Caco-2 (cell line): ENCODE data around the gene TAP1. TPM values are rescaled to one million over a fixed set of nuclear protein-coding genes. Genes with fewer than 3 reads are reported as not detected.
A peak's percentile ranks its signal among the peaks of the same experiment; 100 is the strongest.

Experiments used
- BruUV-seq: library from RNA; stranded (reverse); fragments of 400-500 nt; replicated peaks from 2 replicates; lab custom pipeline; 2021; lab: Mats Ljungman, UMichigan
- CTCF ChIA-PET: fragments of 300-600 bp; sonication (Branson Sonifier 250); formaldehyde crosslinking; loops from one replicate; lab custom pipeline; 2022; ENCODE audit warnings: antibody characterized with exemption; lab: Charles Lee
- POLR2A ChIA-PET: fragments of 300-600 bp; sonication (Branson Sonifier 250); formaldehyde crosslinking; loops from one replicate; lab custom pipeline; 2022; ENCODE audit warnings: antibody characterized with exemption; lab: Charles Lee
- DNase-seq, 2 experiments: peaks; one replicate each; pipeline versions ENCODE4 v3.0.0 to v3.0.0-alpha.2; 2020 to 2022
- H3K27me3 ChIP-seq: replicated peaks from 2 replicates; pipeline ENCODE4 v1.6.0; 2011; ENCODE audit warnings: low read length; ENCODE audit not compliant: control insufficient read depth, insufficient read depth
- H3K36me3 ChIP-seq: 2 replicates; pipeline ENCODE4 v1.5.1; 2011; ENCODE audit warnings: low read length; ENCODE audit not compliant: control insufficient read depth, insufficient read depth
- H3K4me1 ChIP-seq: fragments of 250-450 bp; sonication (Bioruptor Pico); 2 replicates; pipeline ENCODE4 v1.5.1; 2020; ENCODE audit warnings: mild to moderate bottlenecking
- H3K4me3 ChIP-seq: 2 replicates; pipeline ENCODE4 v1.5.1; 2011; ENCODE audit warnings: low read depth, mild to moderate bottlenecking, control low read depth, low read length
- H3K9me3 ChIP-seq: fragments of 250-450 bp; sonication (Bioruptor Pico); 2 replicates; pipeline ENCODE4 v1.5.1; 2020; ENCODE audit warnings: mild to moderate bottlenecking, moderate library complexity
- H3K27ac Mint-ChIP-seq: one replicate; pipeline ENCODE4 v1.8.0; 2022; ENCODE audit warnings: mixed read lengths; ENCODE audit not compliant: unreplicated experiment
- H3K27me3 Mint-ChIP-seq: one replicate; pipeline ENCODE4 v1.8.0; 2022; ENCODE audit warnings: mixed read lengths; ENCODE audit not compliant: insufficient read depth, unreplicated experiment
- H3K36me3 Mint-ChIP-seq: one replicate; pipeline ENCODE4 v1.8.0; 2022; ENCODE audit warnings: mild to moderate bottlenecking, mixed read lengths; ENCODE audit not compliant: insufficient read depth, unreplicated experiment
- H3K4me1 Mint-ChIP-seq: one replicate; pipeline ENCODE4 v1.8.0; 2022; ENCODE audit warnings: low read depth, mixed read lengths; ENCODE audit not compliant: unreplicated experiment
- H3K4me3 Mint-ChIP-seq: one replicate; pipeline ENCODE4 v1.8.0; 2022; ENCODE audit warnings: mild to moderate bottlenecking, moderate library complexity, mixed read lengths; ENCODE audit not compliant: unreplicated experiment
- H3K9me3 Mint-ChIP-seq: one replicate; pipeline ENCODE4 v1.8.0; 2022; ENCODE audit warnings: mixed read lengths; ENCODE audit not compliant: unreplicated experiment
- CTCF ChIP-seq, 2 experiments: fragments of 200-600 bp in 1 of 2; IDR thresholded peaks; 1 replicate in 1 of 2; 2 replicates in 1 of 2; pipeline versions ENCODE4 v1.5.1 to v1.8.0; 2011 to 2022; ENCODE audit warnings: antibody characterized with exemption in 1 of 2, control low read depth in 1 of 2, inconsistent platforms in 1 of 2, low read depth in 1 of 2, low read length in 1 of 2, mild to moderate bottlenecking in 1 of 2, moderate library complexity in 1 of 2; ENCODE audit not compliant: insufficient read depth in 1 of 2, severe bottlenecking in 1 of 2, unreplicated experiment in 1 of 2
- intact Hi-C: fragments of 100-400 bp; cut with micrococcal nuclease; formaldehyde crosslinking; loops from one replicate; pipeline ENCODE4 v1.10.0; 2022; ENCODE audit not compliant: unreplicated experiment
- total RNA-seq: library from RNA; stranded (reverse); gene quantifications from 2 replicates; pipeline ENCODE4 v1.2.3, GENCODE V29; 2022

TAP1 gene
- total RNA-seq, 1 experiment from 2014 or later = 3.7 TPM

- TF ChIP-seq CTCF (IDR thresholded peaks at IDR 0.05; ENCODE audit: insufficient read depth in 1 of 2, low read depth in 1 of 2, low read length in 1 of 2, severe bottlenecking in 1 of 2, unreplicated experiment in 1 of 2) = peak; percentile 78 to 83
Observed at GRCh38 chr6:32868257-32868788, 14.8 kb upstream of the TAP1 start.

GRCh38 chr6:32867554-32868256 lies 14.2 kb upstream of the TAP1 start:
- intact Hi-C loops = loop anchor here (1.0 kb wide), 3 partner anchors 29 to 70 kb away; partner anchors contain the start of gene TAP2
- H3K36me3 ChIP-seq = no peaks in the 10 kb centered on the region
- CTCF ChIA-PET = interaction anchor here (0.6 to 4.3 kb wide), 19 partner anchors 8 to 117 kb away, joined by 3 to 121 read pairs (median 5); partner anchors contain the start of genes HLA-DMA, PSMB9, TAP1 and TAP2
- no TSS peak for BruUV-seq
- Mint-ChIP-seq H3K4me1 (no peaks in the 10 kb centered on the region), H3K36me3 (no peaks in the 10 kb centered on the region), H3K27ac (no peak overlapping the region), H3K9me3 (no peaks in the 10 kb centered on the region), H3K4me3 (no peak overlapping the region), H3K27me3 (peaks cover 21% of the 10 kb centered on the region)
- POLR2A ChIA-PET = interaction anchor here (1.1 kb wide), 1 partner anchor 29 kb away, joined by 4 read pairs; the partner anchor contains the start of gene TAP2
- no peak overlapping the region for H3K4me3 ChIP-seq
- H3K27me3 ChIP-seq = no peaks in the 10 kb centered on the region; the same call in 1 of the 2 replicates
- no peaks in the 10 kb centered on the region for H3K9me3 ChIP-seq
- no peak for TF ChIP-seq CTCF (IDR thresholded peaks at IDR 0.05; ENCODE audit: insufficient read depth in 1 of 2, low read depth in 1 of 2, low read length in 1 of 2, severe bottlenecking in 1 of 2, unreplicated experiment in 1 of 2)
- peaks cover 9% of the 10 kb centered on the region; the same call in 1 of the 2 replicates for H3K4me1 ChIP-seq
- no peak for DNase-seq

More at GRCh38 chr6:32868257-32868788, 14.8 kb upstream of the TAP1 start:
- CTCF ChIA-PET = interaction anchor here (0.6 to 4.3 kb wide), 20 partner anchors 9 to 116 kb away, joined by 3 to 121 read pairs (median 5); partner anchors contain the start of genes HLA-DMA, PSMB9, TAP1 and TAP2
- no peak overlapping the region for H3K4me3 Mint-ChIP-seq
- Histone ChIP-seq H3K27me3 (no peaks in the 10 kb centered on the region; the same call in 1 of the 2 replicates), H3K4me3 (no peak overlapping the region), H3K36me3 (no peaks in the 10 kb centered on the region), H3K9me3 (no peaks in the 10 kb centered on the region), H3K4me1 (peaks cover 9% of the 10 kb centered on the region; the same call in 1 of the 2 replicates)
- no peaks in the 10 kb centered on the region for H3K4me1 Mint-ChIP-seq
- peak; percentile 61 to 73 for DNase-seq
- intact Hi-C loops = loop anchor here (1.0 kb wide), 3 partner anchors 30 to 71 kb away; partner anchors contain the start of gene TAP2
- H3K9me3 Mint-ChIP-seq = no peaks in the 10 kb centered on the region
- BruUV-seq = no TSS peak
- no peaks in the 10 kb centered on the region for H3K36me3 Mint-ChIP-seq
- H3K27me3 Mint-ChIP-seq = peaks cover 15% of the 10 kb centered on the region
- H3K27ac Mint-ChIP-seq = no peak overlapping the region
- POLR2A ChIA-PET = interaction anchor here (0.6 to 1.1 kb wide), 2 partner anchors 30 to 73 kb away, joined by 4 read pairs; partner anchors contain the start of gene TAP2

GRCh38 chr6:32867022-32867477 lies 13.5 kb upstream of the TAP1 start:
- no peaks in the 10 kb centered on the region for H3K9me3 ChIP-seq
- peaks cover 22% of the 10 kb centered on the region for H3K27me3 Mint-ChIP-seq
- H3K36me3 Mint-ChIP-seq = no peaks in the 10 kb centered on the region
- CTCF ChIA-PET = interaction anchor here (1.2 to 4.3 kb wide), 7 partner anchors 9 to 81 kb away, joined by 4 to 121 read pairs (median 10); partner anchors contain the start of genes PSMB9, TAP1 and TAP2
- H3K4me1 Mint-ChIP-seq = no peaks in the 10 kb centered on the region
- TF ChIP-seq CTCF (IDR thresholded peaks at IDR 0.05; ENCODE audit: insufficient read depth in 1 of 2, low read depth in 1 of 2, low read length in 1 of 2, severe bottlenecking in 1 of 2, unreplicated experiment in 1 of 2) = no peak
- H3K9me3 Mint-ChIP-seq = no peaks in the 10 kb centered on the region
- POLR2A ChIA-PET = no interaction called here
- H3K27me3 ChIP-seq = no peaks in the 10 kb centered on the region; the same call in 1 of the 2 replicates
- no peak overlapping the region for H3K4me3 Mint-ChIP-seq
- DNase-seq = no peak
- H3K4me3 ChIP-seq = no peak overlapping the region
- H3K36me3 ChIP-seq = no peaks in the 10 kb centered on the region
- no TSS peak for BruUV-seq
- peaks cover 9% of the 10 kb centered on the region; the same call in 1 of the 2 replicates for H3K4me1 ChIP-seq
- intact Hi-C loops = no loop called here
- no peak overlapping the region for H3K27ac Mint-ChIP-seq
